HG02885 (cell line): Measurements from ENCODE around the gene IBTK.

Experiments used
- ATAC-seq: cut with Tn5 transposase; IDR thresholded peaks from one replicate; pipeline ENCODE4 v1.9.1; 2021; ENCODE audit warnings: mild to moderate bottlenecking; ENCODE audit not compliant: unreplicated experiment, poor library complexity

IBTK gene

DNA sequence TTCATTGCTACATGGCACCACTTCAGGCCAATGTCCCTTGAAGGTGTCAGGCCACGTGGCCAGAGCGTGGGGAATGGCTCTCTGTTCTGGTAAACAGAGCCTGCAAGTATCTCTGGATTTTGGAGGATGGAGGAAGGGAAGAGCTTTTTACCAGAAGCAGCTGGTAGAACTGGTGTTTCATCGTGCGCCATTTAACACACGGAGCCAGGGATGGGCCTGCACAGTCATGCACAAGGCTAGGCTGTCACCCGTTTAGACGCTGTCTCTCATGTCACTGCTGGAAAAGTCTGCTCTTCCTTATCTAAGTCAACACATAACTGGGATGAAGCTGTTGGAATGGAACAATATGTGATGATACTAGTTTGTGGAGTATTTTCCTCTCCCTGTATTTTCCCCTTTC, 123.9 kb downstream of the IBTK start:
- ATAC-seq: no peak
